Common myeloid progenitor, CD34-positive (primary cell): ENCODE data around the gene HCRTR1.

Experiments used
- CTCF ChIA-PET: fragments of 350-600 bp; sonication (Branson Sonifier 250); formaldehyde crosslinking; loops from one replicate; lab custom pipeline; 2021; ENCODE audit warnings: antibody characterized with exemption; lab: Charles Lee
- POLR2A ChIA-PET: fragments of 350-600 bp; sonication (Branson Sonifier 250); formaldehyde crosslinking; loops from one replicate; lab custom pipeline; 2021; ENCODE audit warnings: antibody characterized with exemption; lab: Charles Lee
- DNase-seq, 3 donors: peaks; one replicate each; pipeline versions ENCODE4 v3.0.0 to v3.0.0-alpha.2; 2013
- H3K27ac ChIP-seq, 2 experiments: 1 replicate in 1 of 2; 2 replicates in 1 of 2; pipeline ENCODE4 v1.7.0; 2013; ENCODE audit warnings: inconsistent platforms in 2 of 2, low read length in 2 of 2, mild to moderate bottlenecking in 2 of 2, low read depth in 1 of 2, moderate library complexity in 1 of 2; ENCODE audit not compliant: severe bottlenecking in 2 of 2, insufficient read depth in 1 of 2, poor library complexity in 1 of 2
- H3K27me3 ChIP-seq, 5 experiments: replicated peaks in 2 of 5; 1 replicate in 3 of 5; 2 replicates in 2 of 5; pipeline versions ENCODE4 v1.6.1 to v1.7.0; 2013; ENCODE audit warnings: low read length in 4 of 5, mild to moderate bottlenecking in 2 of 5, moderate library complexity in 2 of 5, inconsistent platforms in 1 of 5; ENCODE audit not compliant: insufficient read depth in 5 of 5, control insufficient read depth in 4 of 5
- H3K36me3 ChIP-seq, 4 experiments: 1 replicate in 2 of 4; 2 replicates in 2 of 4; pipeline versions ENCODE4 v1.6.1 to v1.7.0; 2013; ENCODE audit warnings: low read length in 3 of 4, control low read depth in 1 of 4, mild to moderate bottlenecking in 1 of 4; ENCODE audit not compliant: control insufficient read depth in 4 of 4, insufficient read depth in 4 of 4
- H3K4me1 ChIP-seq, 4 experiments: 1 replicate in 3 of 4; 2 replicates in 1 of 4; pipeline versions ENCODE4 v1.6.1 to v1.7.1; 2013; ENCODE audit warnings: low read length in 3 of 4, mild to moderate bottlenecking in 3 of 4, control low read depth in 1 of 4, inconsistent platforms in 1 of 4, moderate library complexity in 1 of 4; ENCODE audit not compliant: control insufficient read depth in 4 of 4, insufficient read depth in 4 of 4; ENCODE audit errors: control extremely low read depth in 1 of 4
- H3K4me3 ChIP-seq, 7 experiments: 1 replicate in 4 of 7; 2 replicates in 3 of 7; pipeline versions ENCODE4 v1.5.1 to v1.7.0; 2013; ENCODE audit warnings: mild to moderate bottlenecking in 7 of 7, low read length in 6 of 7, moderate library complexity in 6 of 7, inconsistent platforms in 2 of 7, low read depth in 2 of 7, control low read depth in 1 of 7; ENCODE audit not compliant: insufficient read depth in 4 of 7, control insufficient read depth in 1 of 7; ENCODE audit errors: extremely low read depth in 1 of 7
- H3K9me3 ChIP-seq, 5 experiments: 1 replicate in 4 of 5; 2 replicates in 1 of 5; pipeline versions ENCODE4 v1.6.1 to v1.7.1; 2013; ENCODE audit warnings: low read length in 4 of 5, mild to moderate bottlenecking in 2 of 5, inconsistent platforms in 1 of 5, low read depth in 1 of 5, moderate library complexity in 1 of 5; ENCODE audit not compliant: control insufficient read depth in 4 of 5, insufficient read depth in 2 of 5; ENCODE audit errors: control extremely low read depth in 1 of 5
- WGBS: methylation state at CpG from one replicate; pipeline ENCODE4 v1.1.5; 2013; ENCODE audit not compliant: insufficient coverage; 5-methylcytosine and 5-hydroxymethylcytosine counted together

HCRTR1 gene

DNA sequence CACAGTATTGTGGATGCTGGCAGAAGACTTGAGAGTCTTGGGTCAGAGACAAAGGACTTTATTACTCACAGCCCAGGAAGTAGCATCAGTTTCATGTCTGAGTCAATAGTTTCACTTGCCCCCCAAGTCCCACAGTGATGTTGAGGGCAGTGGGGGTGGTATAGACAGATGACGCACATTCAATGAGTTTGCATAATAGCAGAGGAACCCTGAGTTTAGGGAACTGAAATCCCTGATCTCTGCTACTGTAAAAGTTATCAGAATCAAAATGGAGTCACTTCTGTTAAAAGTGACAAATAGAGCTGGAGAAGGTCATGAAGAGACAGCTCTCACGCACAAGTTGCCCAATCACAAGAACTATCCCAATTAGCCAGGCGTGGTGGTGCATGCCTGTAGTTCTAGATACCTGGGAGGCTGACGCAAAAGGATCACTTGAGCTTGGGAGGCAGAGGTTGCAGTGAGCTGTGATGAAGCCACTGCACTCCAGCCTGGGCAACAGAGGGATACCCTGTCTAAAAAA is 11.5 kb upstream of the HCRTR1 start:
- H3K27me3 ChIP-seq: no peaks in the 10 kb centered on the region
- WGBS: 100% methylated on average over 3 of the region's 4 CpGs
- ChIA-PET POLR2A (no interaction called here), CTCF (interaction anchor here (1.0 to 5.8 kb wide), 3 partner anchors 13 to 57 kb away, joined by 3 to 31 read pairs (median 3); no protein-coding TSS in a partner anchor)
- DNase-seq: peak; percentile 17 to 74 (median 65)
- no peak overlapping the region for H3K27ac ChIP-seq
- H3K9me3 ChIP-seq: no peaks in the 10 kb centered on the region
- no peaks in the 10 kb centered on the region for H3K4me1 ChIP-seq
- H3K4me3 ChIP-seq: no peak overlapping the region
- no peaks in the 10 kb centered on the region for H3K36me3 ChIP-seq

DNA sequence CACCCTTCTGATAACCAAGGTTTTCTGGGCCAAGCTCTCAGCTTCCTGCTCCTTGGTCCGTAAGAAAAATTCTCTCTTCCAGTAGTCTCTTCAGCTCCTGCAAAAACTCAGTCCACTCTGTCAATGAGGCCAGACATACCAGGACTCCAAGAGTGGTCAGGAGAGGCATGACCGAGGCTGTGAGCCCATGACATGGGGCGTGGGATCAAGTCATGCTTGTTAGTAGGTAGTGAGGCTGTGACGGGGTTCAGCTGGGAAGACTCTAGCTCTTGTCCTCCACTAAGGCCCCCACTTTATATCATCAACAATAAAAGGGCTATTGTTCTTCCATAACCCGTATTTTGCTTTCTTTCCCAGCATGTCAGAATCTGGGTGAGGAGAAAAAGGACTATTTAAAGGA is 10.1 kb upstream of the HCRTR1 start:
- DNase-seq: no peak
- POLR2A ChIA-PET: no interaction called here
- CTCF ChIA-PET: interaction anchor here (1.1 to 5.8 kb wide), 7 partner anchors 9 to 42 kb away, joined by 3 to 31 read pairs (median 5); partner anchors contain the start of gene HCRTR1

DNA sequence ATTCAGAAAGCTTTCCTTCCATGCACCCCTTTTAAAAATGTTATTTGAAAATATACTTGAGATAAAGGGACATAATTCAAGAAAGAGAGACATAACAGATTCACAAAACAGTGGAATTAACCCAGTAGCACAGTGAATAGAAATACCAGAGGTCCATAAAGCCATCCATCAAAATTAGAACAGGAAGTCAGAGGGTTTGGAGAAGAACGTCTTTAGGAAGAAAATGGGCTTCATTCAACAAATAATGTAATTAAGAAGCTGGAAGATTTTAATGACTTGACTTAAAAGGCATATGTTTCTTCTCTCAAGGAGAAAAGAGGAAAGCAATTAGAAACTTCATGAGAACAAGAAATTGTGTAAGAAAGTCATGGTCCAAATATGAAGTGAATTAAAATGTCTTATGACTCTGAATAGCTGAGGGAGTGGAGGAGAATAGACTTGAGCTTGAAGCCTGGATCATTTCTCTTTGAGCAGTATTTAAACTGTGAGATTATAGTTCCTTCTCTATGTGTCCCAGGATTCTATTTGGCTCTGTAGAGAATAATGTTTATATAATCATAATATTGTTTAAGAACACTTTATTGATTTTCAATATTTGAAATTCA is 7.9 kb upstream of the HCRTR1 start:
- no peak for DNase-seq
- ChIA-PET CTCF (interaction anchor here (1.3 to 2.4 kb wide), 4 partner anchors 7 to 19 kb away, joined by 4 to 7 read pairs (median 5); partner anchors contain the start of gene HCRTR1), POLR2A (no interaction called here)

More for the DNA sequence above, 10.1 kb upstream of the HCRTR1 start:
- Histone ChIP-seq H3K27ac (no peak overlapping the region), H3K36me3 (no peaks in the 10 kb centered on the region), H3K27me3 (no peaks in the 10 kb centered on the region), H3K4me1 (no peaks in the 10 kb centered on the region), H3K4me3 (no peak overlapping the region), H3K9me3 (no peaks in the 10 kb centered on the region)
- 89% methylated on average over 1 of the region's 5 CpGs for WGBS

DNA sequence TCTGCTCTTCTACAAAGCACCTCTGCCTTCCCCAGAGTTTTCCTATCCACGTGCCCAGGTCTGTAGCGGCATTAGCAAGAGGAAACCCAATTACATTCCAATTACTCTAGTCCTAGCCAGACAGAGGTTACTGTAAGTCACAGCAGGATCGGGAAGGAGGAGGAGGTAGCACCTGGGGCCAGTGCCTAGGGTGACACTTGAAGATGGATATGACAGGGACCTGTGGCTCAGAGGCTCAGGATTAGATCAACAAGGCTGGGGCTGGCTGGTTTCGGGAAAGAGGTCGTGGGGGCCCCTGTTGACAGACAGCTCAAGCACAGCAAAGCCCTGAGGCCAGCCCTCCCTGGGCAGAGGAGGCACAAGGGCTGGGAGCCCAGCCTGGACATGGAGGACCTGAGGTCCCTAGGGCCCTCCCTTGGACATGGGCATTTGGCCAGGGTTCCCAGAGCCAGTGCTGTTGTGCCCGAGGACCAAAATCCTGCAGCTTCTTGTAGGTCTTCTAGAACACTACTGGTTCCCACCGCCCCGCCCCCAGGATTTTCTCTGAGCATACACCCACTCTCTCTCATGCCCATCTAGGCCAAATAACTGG is 3.0 kb upstream of the HCRTR1 start:
- Histone ChIP-seq H3K27ac (no peak overlapping the region), H3K27me3 (peaks cover 0 to 12% (median 9%) of the 10 kb centered on the region in 5 experiments), H3K4me1 (peaks cover 0 to 10% (median 8%) of the 10 kb centered on the region in 4 experiments), H3K4me3 (no peak overlapping the region), H3K36me3 (no peaks in the 10 kb centered on the region), H3K9me3 (no peaks in the 10 kb centered on the region)
- no peak for DNase-seq
- WGBS: 100% methylated on average over 5 of the region's 8 CpGs
- ChIA-PET POLR2A (no interaction called here), CTCF (interaction anchor here (0.8 to 1.3 kb wide), 2 partner anchors 12 to 27 kb away, joined by 3 to 4 read pairs; no protein-coding TSS in a partner anchor)

More for the DNA sequence above, 7.9 kb upstream of the HCRTR1 start:
- Histone ChIP-seq H3K27ac (no peak overlapping the region), H3K4me3 (no peak overlapping the region), H3K36me3 (no peaks in the 10 kb centered on the region), H3K27me3 (no peaks in the 10 kb centered on the region), H3K4me1 (no peaks in the 10 kb centered on the region), H3K9me3 (no peaks in the 10 kb centered on the region)
- WGBS: no CpG with 5 or more reads among the region's 1 CpG

DNA sequence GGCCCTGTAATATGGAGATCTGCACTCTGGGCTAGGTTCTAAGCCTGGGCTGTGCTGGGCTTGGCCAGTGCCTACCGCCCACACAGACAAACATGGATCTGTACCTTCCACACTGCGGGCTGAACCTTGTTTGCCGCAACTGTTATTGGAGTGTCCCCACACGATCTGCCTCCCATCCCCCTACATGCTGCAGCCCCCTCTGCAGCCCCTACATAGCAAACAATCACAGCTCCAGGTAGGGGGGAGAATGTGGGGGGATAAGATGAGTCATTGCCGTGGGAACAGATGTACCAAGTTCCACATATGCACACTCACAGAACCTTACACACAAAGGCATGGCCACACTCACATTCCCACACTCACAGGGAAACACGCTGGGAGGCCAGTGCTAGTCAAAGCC is 2.1 kb upstream of the HCRTR1 start:
- Histone ChIP-seq H3K4me1 (peaks cover 0 to 10% (median 8%) of the 10 kb centered on the region in 4 experiments), H3K9me3 (no peaks in the 10 kb centered on the region), H3K27me3 (peaks cover 0 to 12% (median 9%) of the 10 kb centered on the region in 5 experiments), H3K36me3 (no peaks in the 10 kb centered on the region), H3K27ac (no peak overlapping the region), H3K4me3 (no peak overlapping the region)
- CTCF ChIA-PET: interaction anchor here (0.6 kb wide), 1 partner anchor 353 kb away, joined by 4 read pairs; no protein-coding TSS in a partner anchor
- WGBS: 100% methylated on average over 6 of the region's 6 CpGs
- POLR2A ChIA-PET: no interaction called here
- DNase-seq: peak in 1 of 3 donors; percentile 12

DNA sequence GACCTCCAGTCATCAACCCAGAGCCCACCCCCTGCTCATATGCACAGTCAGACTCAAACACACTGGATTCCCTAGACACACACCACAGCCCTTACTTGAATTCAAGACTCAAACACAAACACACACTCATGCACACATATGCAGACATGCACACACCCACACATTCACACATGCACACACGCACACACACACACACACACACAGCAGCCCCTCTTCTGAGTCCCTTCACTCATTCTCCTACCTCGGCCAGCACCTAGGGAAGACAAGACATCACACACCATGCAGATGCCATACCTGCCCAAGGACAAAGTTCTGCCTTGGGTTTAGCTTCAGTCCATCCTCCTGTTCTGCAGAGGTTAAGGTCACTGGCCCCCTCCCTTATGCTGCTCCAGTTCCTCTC is 1.6 kb upstream of the HCRTR1 start:
- Histone ChIP-seq H3K27me3 (peaks cover 0 to 12% (median 9%) of the 10 kb centered on the region in 5 experiments), H3K9me3 (no peaks in the 10 kb centered on the region), H3K4me1 (peaks cover 0 to 10% (median 8%) of the 10 kb centered on the region in 4 experiments), H3K27ac (no peak overlapping the region), H3K4me3 (no peak overlapping the region), H3K36me3 (no peaks in the 10 kb centered on the region)
- WGBS: 53% methylated on average over 2 of the region's 2 CpGs
- ChIA-PET POLR2A (interaction anchor here (1.2 kb wide), 1 partner anchor 15 kb away, joined by 3 read pairs; no protein-coding TSS in a partner anchor), CTCF (interaction anchor here (0.6 kb wide), 1 partner anchor 353 kb away, joined by 4 read pairs; no protein-coding TSS in a partner anchor)
- DNase-seq: no peak
